Muscle of back (tissue), 11 donors: ENCODE data around the gene ZNF213. TPM values are rescaled to one million over a fixed set of nuclear protein-coding genes. Genes with fewer than 3 reads are reported as not detected.

Experiments
- DNase-seq, 3 donors: peaks; one replicate each; pipeline versions ENCODE4 v3.0.0 to v3.0.0-alpha.2; 2013
- polyA plus RNA-seq, 10 donors: library from polyadenylated mRNA; unstranded; fragments of 120-200 nt; gene quantifications; one replicate each; pipeline ENCODE4 v1.2.1, GENCODE V29; 2013; ENCODE audit not compliant: insufficient read length in 10 of 10

ZNF213 gene
- polyA plus RNA-seq, 10 donors: 8.1 to 11.6 (median 10.0) TPM

GRCh38 chr16:3188925-3189825 lies 54.3 kb downstream of the ZNF213 start:
- peak in 1 of 3 donors; percentile 66 for DNase-seq

- no peak for DNase-seq
Measured at GRCh38 chr16:3189869-3190268, 55.0 kb downstream of the ZNF213 start.

- DNase-seq: no peak
Measured at GRCh38 chr16:3190949-3191353, 56.1 kb downstream of the ZNF213 start.

Other genes with a start within 250 kb of the ZNF213 start
- gene FLYWCH1, start 223.1 kb upstream of the ZNF213 start, polyA plus RNA-seq: 10 to 100 TPM; 10.7 to 25.3 (median 17.2) TPM
- 10 to 100 TPM in 2 of 10 donors, 1 to 10 TPM in 8; 1.7 to 27.6 (median 5.6) TPM for gene KREMEN2, start 170.8 kb upstream of the ZNF213 start, polyA plus RNA-seq
- 10 to 100 TPM in 1 of 10 donors, 1 to 10 TPM in 9; 4.9 to 13.2 (median 7.2) TPM for gene PAQR4, start 165.7 kb upstream of the ZNF213 start, polyA plus RNA-seq
- gene PKMYT1, start 154.6 kb upstream of the ZNF213 start, polyA plus RNA-seq: 10 to 100 TPM in 4 of 10 donors, 1 to 10 TPM in 6; 5.8 to 23.0 (median 9.5) TPM
- gene CLDN9, start 122.1 kb upstream of the ZNF213 start, polyA plus RNA-seq: 1 to 10 TPM in 7 of 10 donors, under 1 TPM in 3; 0.45 to 2.6 (median 1.3) TPM
- 1 to 10 TPM in 2 of 10 donors, under 1 TPM in 7, not detected in 1; 0.16 to 6.3 (median 0.31) TPM for gene CLDN6, start 116.8 kb upstream of the ZNF213 start, polyA plus RNA-seq
- 10 to 100 TPM; 21.3 to 91.8 (median 36.6) TPM for gene TNFRSF12A, start 114.7 kb upstream of the ZNF213 start, polyA plus RNA-seq
- 100 to 1,000 TPM in 8 of 10 donors, 10 to 100 TPM in 2; 68.2 to 157 (median 121) TPM for gene HCFC1R1, start 111.1 kb upstream of the ZNF213 start, polyA plus RNA-seq
- gene THOC6, start 111.0 kb upstream of the ZNF213 start, polyA plus RNA-seq: 10 to 100 TPM; 15.9 to 26.9 (median 19.8) TPM
- under 1 TPM in 6 of 10 donors, not detected in 4; 0.07 to 0.82 (median 0.11) TPM for gene BICDL2, start 98.1 kb upstream of the ZNF213 start, polyA plus RNA-seq
- gene MMP25, start 88.5 kb upstream of the ZNF213 start, polyA plus RNA-seq: 1 to 10 TPM; 1.1 to 3.0 (median 1.8) TPM
- 100 to 1,000 TPM in 6 of 10 donors, 10 to 100 TPM in 4; 43.8 to 181 (median 123) TPM for gene IL32, start 69.4 kb upstream of the ZNF213 start, polyA plus RNA-seq
- gene ZSCAN10, start 35.7 kb upstream of the ZNF213 start, polyA plus RNA-seq: under 1 TPM in 8 of 10 donors, not detected in 2; 0.13 to 0.53 (median 0.20) TPM
- 10 to 100 TPM in 7 of 10 donors, 1 to 10 TPM in 3; 7.5 to 14.6 (median 11.7) TPM for gene ZNF205, start 22.4 kb upstream of the ZNF213 start, polyA plus RNA-seq
- gene OR1F1, start 53.2 kb downstream of the ZNF213 start, polyA plus RNA-seq: not detected
- 1 to 10 TPM; 5.1 to 9.2 (median 6.7) TPM for gene ZNF200, start 100.1 kb downstream of the ZNF213 start, polyA plus RNA-seq
- gene MEFV, start 121.6 kb downstream of the ZNF213 start, polyA plus RNA-seq: under 1 TPM; 0.09 to 0.65 (median 0.24) TPM
- gene ZNF263, start 148.5 kb downstream of the ZNF213 start, polyA plus RNA-seq: 10 to 100 TPM; 22.9 to 34.2 (median 27.5) TPM
- 10 to 100 TPM in 1 of 10 donors, 1 to 10 TPM in 9; 7.2 to 11.6 (median 8.4) TPM for gene TIGD7, start 170.4 kb downstream of the ZNF213 start, polyA plus RNA-seq
- gene ZNF75A, start 170.5 kb downstream of the ZNF213 start, polyA plus RNA-seq: 10 to 100 TPM; 19.4 to 37.1 (median 26.7) TPM
- gene OR2C1, start 220.9 kb downstream of the ZNF213 start, polyA plus RNA-seq: under 1 TPM in 8 of 10 donors, not detected in 2; 0.20 to 0.50 (median 0.24) TPM